Muscle layer of colon (tissue), 2 donors: ENCODE data around the gene PRKACG.
"Not testable (repeated sequence)": the region's sequence is repeated elsewhere in the genome, so short reads cannot be mapped to it uniquely, and the experiment has no call there.

ENCODE experiments used
- H3K27ac ChIP-seq: one replicate; pipeline ENCODE4 v1.7.0; 2013; ENCODE audit warnings: low read depth, mild to moderate bottlenecking, low read length, moderate library complexity
- H3K27me3 ChIP-seq, 2 donors: one replicate each; pipeline ENCODE4 v1.7.0; 2013; ENCODE audit warnings: low read length in 2 of 2, mild to moderate bottlenecking in 2 of 2; ENCODE audit not compliant: insufficient read depth in 2 of 2, control insufficient read depth in 1 of 2
- H3K36me3 ChIP-seq: one replicate; pipeline ENCODE4 v1.7.0; 2013; ENCODE audit warnings: mild to moderate bottlenecking, low read length; ENCODE audit not compliant: insufficient read depth
- H3K4me1 ChIP-seq: one replicate; pipeline ENCODE4 v1.7.0; 2013; ENCODE audit warnings: mild to moderate bottlenecking, low read length; ENCODE audit not compliant: insufficient read depth
- H3K4me3 ChIP-seq, 2 donors: one replicate each; pipeline ENCODE4 v1.7.0; 2013; ENCODE audit warnings: low read length in 2 of 2, low read depth in 1 of 2, mild to moderate bottlenecking in 1 of 2, moderate library complexity in 1 of 2
- H3K9ac ChIP-seq: one replicate; pipeline ENCODE4 v1.7.0; 2013; ENCODE audit warnings: low read length
- H3K9me3 ChIP-seq: one replicate; pipeline ENCODE4 v1.7.0; 2013; ENCODE audit warnings: mild to moderate bottlenecking, low read length
- donor health status: abdominal sarcoma.
- donor health status: Adenocarcinoma of cecum.

PRKACG gene

GRCh38 chr9:68999393-69000105, 14.4 kb downstream of the PRKACG start:
- Histone ChIP-seq H3K9me3 (no peaks in the 10 kb centered on the region), H3K27me3 (no peaks in the 10 kb centered on the region), H3K4me1 (peaks cover 17% of the 10 kb centered on the region), H3K36me3 (no peaks in the 10 kb centered on the region), H3K27ac (no peak overlapping the region), H3K9ac (no peak overlapping the region), H3K4me3 (no peak overlapping the region)

- Histone ChIP-seq H3K4me1 (peaks cover 17% of the 10 kb centered on the region), H3K27ac (peak overlapping the region; percentile 36), H3K36me3 (no peaks in the 10 kb centered on the region), H3K9ac (no peak overlapping the region), H3K9me3 (no peaks in the 10 kb centered on the region), H3K27me3 (no peaks in the 10 kb centered on the region), H3K4me3 (no peak overlapping the region)
These were observed 15.1 kb downstream of the PRKACG start for GRCh38 chr9:68998812-68999211.

- Histone ChIP-seq H3K36me3 (no peaks in the 10 kb centered on the region), H3K27ac (peak overlapping the region; percentile 36), H3K27me3 (no peaks in the 10 kb centered on the region), H3K9me3 (no peaks in the 10 kb centered on the region), H3K4me3 (no peak overlapping the region), H3K4me1 (peaks cover 17% of the 10 kb centered on the region), H3K9ac (no peak overlapping the region)
These were observed 15.5 kb downstream of the PRKACG start for GRCh38 chr9:68998385-68998784.

- Histone ChIP-seq H3K4me3 (no peak overlapping the region), H3K27ac (no peak overlapping the region), H3K9me3 (no peaks in the 10 kb centered on the region), H3K27me3 (no peaks in the 10 kb centered on the region), H3K4me1 (peaks cover 17% of the 10 kb centered on the region), H3K9ac (no peak overlapping the region), H3K36me3 (no peaks in the 10 kb centered on the region)
These were observed 16.2 kb downstream of the PRKACG start for GRCh38 chr9:68997666-68998065.

- Histone ChIP-seq H3K9ac (no peak overlapping the region), H3K4me3 (no peak overlapping the region), H3K36me3 (no peaks in the 10 kb centered on the region), H3K4me1 (peaks cover 17% of the 10 kb centered on the region), H3K9me3 (no peaks in the 10 kb centered on the region), H3K27ac (no peak overlapping the region), H3K27me3 (no peaks in the 10 kb centered on the region)
These were observed 17.5 kb downstream of the PRKACG start for GRCh38 chr9:68996462-68996861.

- Histone ChIP-seq H3K4me3 (no peak overlapping the region), H3K27me3 (no peaks in the 10 kb centered on the region), H3K27ac (no peak overlapping the region), H3K9me3 (no peaks in the 10 kb centered on the region), H3K4me1 (peaks cover 17% of the 10 kb centered on the region), H3K9ac (no peak overlapping the region), H3K36me3 (no peaks in the 10 kb centered on the region)
These were observed 18.1 kb downstream of the PRKACG start for GRCh38 chr9:68995776-68996175.

- Histone ChIP-seq H3K9me3 (no peaks in the 10 kb centered on the region), H3K4me3 (no peak overlapping the region), H3K36me3 (no peaks in the 10 kb centered on the region), H3K4me1 (no peaks in the 10 kb centered on the region), H3K27ac (no peak overlapping the region), H3K9ac (no peak overlapping the region), H3K27me3 (no peaks in the 10 kb centered on the region)
These were observed 22.5 kb downstream of the PRKACG start for GRCh38 chr9:68991457-68991856.

- not testable (repeated sequence) for H3K4me1 ChIP-seq, H3K36me3 ChIP-seq, H3K9ac ChIP-seq, H3K27me3 ChIP-seq, H3K9me3 ChIP-seq, H3K27ac ChIP-seq, H3K4me3 ChIP-seq
These were observed 27.0 kb downstream of the PRKACG start for GRCh38 chr9:68986949-68987348.

- no peak overlapping the region for H3K27ac ChIP-seq
- no peak overlapping the region for H3K4me3 ChIP-seq
- no peaks in the 10 kb centered on the region for H3K36me3 ChIP-seq
- H3K4me1 ChIP-seq: peaks cover 37% of the 10 kb centered on the region
- no peaks in the 10 kb centered on the region for H3K9me3 ChIP-seq
- no peaks in the 10 kb centered on the region for H3K27me3 ChIP-seq
- H3K9ac ChIP-seq: no peak overlapping the region
These were observed 30.1 kb downstream of the PRKACG start for GRCh38 chr9:68983522-68984424.

- Histone ChIP-seq H3K9me3 (no peaks in the 10 kb centered on the region), H3K27me3 (no peaks in the 10 kb centered on the region), H3K9ac (no peak overlapping the region), H3K4me3 (no peak overlapping the region), H3K36me3 (no peaks in the 10 kb centered on the region), H3K4me1 (peaks cover 38% of the 10 kb centered on the region), H3K27ac (peak overlapping the region; percentile 7)
These were observed 30.9 kb downstream of the PRKACG start for GRCh38 chr9:68983008-68983411.

GRCh38 chr9:68981789-68982188, 32.1 kb downstream of the PRKACG start:
- H3K27ac ChIP-seq: peak overlapping the region; percentile 89
- H3K27me3 ChIP-seq: no peaks in the 10 kb centered on the region
- H3K9ac ChIP-seq: no peak overlapping the region
- no peaks in the 10 kb centered on the region for H3K36me3 ChIP-seq
- no peaks in the 10 kb centered on the region for H3K9me3 ChIP-seq
- peaks cover 38% of the 10 kb centered on the region for H3K4me1 ChIP-seq
- H3K4me3 ChIP-seq: no peak overlapping the region
